ENCODE measurements around the gene CCR6. TPM values are rescaled to one million over a fixed set of nuclear protein-coding genes. Genes with fewer than 3 reads are reported as not detected.

Gene CCR6
- total and polyA plus RNA-seq, 2 experiments from 2014 or later, result 0.70 to 2.0 TPM

GRCh38 chr6:167107787-167108186, 15.1 kb upstream of the CCR6 start:
- Histone ChIP-seq H3K9me2 (replicated peaks; ENCODE audit: insufficient read depth) (no peaks in the 10 kb centered on the region), H4K20me1 (ENCODE audit: insufficient read depth, poor library complexity, severe bottlenecking) (no peaks in the 10 kb centered on the region), H3K4me3 (no peak overlapping the region), H3K4me2 (no peak overlapping the region), H2AFZ (no peak overlapping the region), H3K27me3 (no peaks in the 10 kb centered on the region), H3K36me3 (replicated peaks; ENCODE audit: insufficient read depth, low read depth) (no peaks in the 10 kb centered on the region), H3K9me3 (ENCODE audit: low read depth) (no peaks in the 10 kb centered on the region), H3K4me1 (ENCODE audit: insufficient read depth) (peaks cover 6% of the 10 kb centered on the region), H3K27ac (no peak overlapping the region), H3K79me2 (no peaks in the 10 kb centered on the region)
- TF ChIP-seq CTCF (IDR thresholded peaks at IDR 0.05; ENCODE audit: poor library complexity) (no peak), EZH2phosphoT487 (IDR thresholded peaks at IDR 0.05; ENCODE audit: low read depth, severe bottlenecking, unreplicated experiment) (no peak), EZH2 (IDR thresholded peaks at IDR 0.05; ENCODE audit: borderline replicate concordance) (no peak)
- WGBS (ENCODE audit: low lambda C conversion rate, missing lambda C conversion rate), result 83% methylated on average over 7 of the region's 7 CpGs
- no peak for DNase-seq (ENCODE audit: low spot score)

- Histone ChIP-seq H3K9me2 (replicated peaks; ENCODE audit: insufficient read depth) (no peaks in the 10 kb centered on the region), H3K9me3 (ENCODE audit: low read depth) (no peaks in the 10 kb centered on the region), H3K27ac (no peak overlapping the region), H3K36me3 (replicated peaks; ENCODE audit: insufficient read depth, low read depth) (no peaks in the 10 kb centered on the region), H3K27me3 (no peaks in the 10 kb centered on the region), H4K20me1 (ENCODE audit: insufficient read depth, poor library complexity, severe bottlenecking) (no peaks in the 10 kb centered on the region), H3K79me2 (no peaks in the 10 kb centered on the region), H3K4me2 (no peak overlapping the region), H2AFZ (no peak overlapping the region), H3K4me3 (no peak overlapping the region), H3K4me1 (ENCODE audit: insufficient read depth) (peaks cover 1% of the 10 kb centered on the region)
- TF ChIP-seq EZH2phosphoT487 (IDR thresholded peaks at IDR 0.05; ENCODE audit: low read depth, severe bottlenecking, unreplicated experiment) (no peak), EZH2 (IDR thresholded peaks at IDR 0.05; ENCODE audit: borderline replicate concordance) (no peak), CTCF (IDR thresholded peaks at IDR 0.05; ENCODE audit: poor library complexity) (no peak)
- WGBS (ENCODE audit: low lambda C conversion rate, missing lambda C conversion rate), result 89% methylated on average over 5 of the region's 5 CpGs
- no peak for DNase-seq (ENCODE audit: low spot score)
Measured at GRCh38 chr6:167108278-167108677, 14.6 kb upstream of the CCR6 start.

GRCh38 chr6:167109651-167110050, 13.2 kb upstream of the CCR6 start:
- no peak overlapping the region for H2AFZ ChIP-seq
- no peaks in the 10 kb centered on the region for H3K9me3 ChIP-seq (ENCODE audit: low read depth)
- no peaks in the 10 kb centered on the region for H3K79me2 ChIP-seq
- no peak overlapping the region for H3K4me3 ChIP-seq
- no peaks in the 10 kb centered on the region for H3K36me3 ChIP-seq (replicated peaks; ENCODE audit: insufficient read depth, low read depth)
- H4K20me1 ChIP-seq (ENCODE audit: insufficient read depth, poor library complexity, severe bottlenecking), result no peaks in the 10 kb centered on the region
- no peaks in the 10 kb centered on the region for H3K27me3 ChIP-seq
- no peaks in the 10 kb centered on the region for H3K4me1 ChIP-seq (ENCODE audit: insufficient read depth)
- no peak overlapping the region for H3K27ac ChIP-seq
- no peak for DNase-seq (ENCODE audit: low spot score)
- H3K4me2 ChIP-seq, result no peak overlapping the region
- H3K9me2 ChIP-seq (replicated peaks; ENCODE audit: insufficient read depth), result no peaks in the 10 kb centered on the region
- TF ChIP-seq EZH2 (IDR thresholded peaks at IDR 0.05; ENCODE audit: borderline replicate concordance), result no peak
- 79% methylated on average over 6 of the region's 6 CpGs for WGBS (ENCODE audit: low lambda C conversion rate, missing lambda C conversion rate)

- DNase-seq (ENCODE audit: low spot score), result no peak
- Histone ChIP-seq H3K36me3 (replicated peaks; ENCODE audit: insufficient read depth, low read depth) (no peaks in the 10 kb centered on the region), H3K79me2 (no peaks in the 10 kb centered on the region), H3K9me3 (ENCODE audit: low read depth) (no peaks in the 10 kb centered on the region), H3K27ac (no peak overlapping the region), H3K9me2 (replicated peaks; ENCODE audit: insufficient read depth) (no peaks in the 10 kb centered on the region), H3K4me2 (no peak overlapping the region), H3K4me3 (no peak overlapping the region), H2AFZ (no peak overlapping the region), H3K27me3 (no peaks in the 10 kb centered on the region), H3K4me1 (ENCODE audit: insufficient read depth) (peaks cover 5% of the 10 kb centered on the region), H4K20me1 (ENCODE audit: insufficient read depth, poor library complexity, severe bottlenecking) (no peaks in the 10 kb centered on the region)
- 85% methylated on average over 3 of the region's 3 CpGs for WGBS (ENCODE audit: low lambda C conversion rate, missing lambda C conversion rate)
- no peak for TF ChIP-seq CTCF (IDR thresholded peaks at IDR 0.05; ENCODE audit: poor library complexity)
- TF ChIP-seq EZH2phosphoT487 (IDR thresholded peaks at IDR 0.05; ENCODE audit: low read depth, severe bottlenecking, unreplicated experiment), result no peak
- TF ChIP-seq EZH2 (IDR thresholded peaks at IDR 0.05; ENCODE audit: borderline replicate concordance), result no peak
Measured at GRCh38 chr6:167111597-167111996, 11.3 kb upstream of the CCR6 start.

Data from hepatocyte (in vitro differentiated cells).